Endothelial cell of umbilical vein (primary cell): ENCODE data around the gene LRRC8C. TPM values are rescaled to one million over a fixed set of nuclear protein-coding genes. Genes with fewer than 3 reads are reported as not detected.

Experiments used
- BruUV-seq: library from RNA; stranded (reverse); fragments of 400-500 nt; replicated peaks from 2 replicates; lab custom pipeline; 2021; lab: Mats Ljungman, UMichigan
- CTCF ChIA-PET: fragments of 300-600, 350-600 bp; sonication (Branson Sonifier 250); formaldehyde crosslinking; loops from one replicate; lab custom pipeline; 2021; ENCODE audit warnings: antibody characterized with exemption, inconsistent platforms; lab: Charles Lee
- POLR2A ChIA-PET: fragments of 300-600, 350-600 bp; sonication (Branson Sonifier 250); formaldehyde crosslinking; loops from one replicate; lab custom pipeline; 2021; ENCODE audit warnings: antibody characterized with exemption, inconsistent platforms; lab: Charles Lee
- DNase-seq: peaks from one replicate; pipeline ENCODE4 v3.0.0-alpha.2; 2011; ENCODE audit warnings: low read depth, low spot score
- FAIRE-seq: peaks from 2 replicates; lab custom pipeline; 2011; peaks lifted over from hg19 to GRCh38; lab: Jason Lieb, UNC
- H2AFZ ChIP-seq: 2 replicates; pipeline ENCODE4 v1.6.0; 2012; ENCODE audit warnings: low read depth, low read length, control low read depth, inconsistent platforms
- H3K27ac ChIP-seq: 2 replicates; pipeline ENCODE4 v1.5.1; 2011; ENCODE audit warnings: low read depth, mild to moderate bottlenecking, control low read depth, low read length, moderate library complexity; ENCODE audit not compliant: insufficient read depth
- H3K27me3 ChIP-seq, 2 experiments: 2 replicates each; pipeline versions ENCODE4 v1.6.0 to v1.6.1; 2011; ENCODE audit warnings: low read length in 2 of 2, mixed read lengths in 1 of 2; ENCODE audit not compliant: control insufficient read depth in 2 of 2, insufficient read depth in 2 of 2
- H3K36me3 ChIP-seq, 2 experiments: 2 replicates in 1 of 2; 3 replicates in 1 of 2; pipeline ENCODE4 v1.5.1; 2011; ENCODE audit warnings: low read length in 2 of 2, mild to moderate bottlenecking in 1 of 2, moderate library complexity in 1 of 2; ENCODE audit not compliant: control insufficient read depth in 2 of 2, insufficient read depth in 2 of 2; ENCODE audit errors: extremely low read depth in 1 of 2
- H3K4me1 ChIP-seq: 3 replicates; pipeline ENCODE4 v1.5.1; 2011; ENCODE audit warnings: mild to moderate bottlenecking, low read length; ENCODE audit not compliant: control insufficient read depth, insufficient read depth; ENCODE audit errors: extremely low read depth
- H3K4me2 ChIP-seq: 2 replicates; pipeline ENCODE4 v1.6.1; 2011; ENCODE audit warnings: low read length, control low read depth, mixed read lengths; ENCODE audit not compliant: insufficient read depth
- H3K4me3 ChIP-seq, 3 experiments: fragments of 200-600 bp in 1 of 3; sonication (generic), shearing (Covaris generic) in 1 of 3; replicated peaks in 1 of 3; 2 replicates each; pipeline ENCODE4 v1.5.1; 2011 to 2016; ENCODE audit warnings: control low read depth in 3 of 3, low read length in 3 of 3, mild to moderate bottlenecking in 2 of 3, inconsistent platforms in 1 of 3, low read depth in 1 of 3, moderate library complexity in 1 of 3; ENCODE audit not compliant: insufficient read depth in 1 of 3
- H3K79me2 ChIP-seq: 2 replicates; pipeline ENCODE4 v1.6.0; 2012; ENCODE audit warnings: low read length, inconsistent platforms; ENCODE audit not compliant: control insufficient read depth, insufficient read depth
- H3K9ac ChIP-seq: replicated peaks from 2 replicates; pipeline ENCODE3; 2011; ENCODE audit warnings: low read length, control low read depth; ENCODE audit not compliant: insufficient read depth; ENCODE audit errors: extremely low read depth
- H3K9me1 ChIP-seq: replicated peaks from 3 replicates; pipeline ENCODE4 v1.6.0; 2011; ENCODE audit warnings: mild to moderate bottlenecking, low read length; ENCODE audit not compliant: control insufficient read depth, insufficient read depth; ENCODE audit errors: extremely low read depth
- H3K9me3 ChIP-seq: replicated peaks from 2 replicates; pipeline ENCODE4 v1.5.1; 2012; ENCODE audit warnings: low read length, inconsistent platforms; ENCODE audit not compliant: control insufficient read depth, insufficient read depth
- H4K20me1 ChIP-seq: replicated peaks from 2 replicates; pipeline ENCODE3; 2011; ENCODE audit warnings: mild to moderate bottlenecking, low read length; ENCODE audit not compliant: control insufficient read depth, insufficient read depth; ENCODE audit errors: extremely low read depth
- EZH2 ChIP-seq: IDR thresholded peaks from 2 replicates; pipeline ENCODE4 v1.6.1; 2012; ENCODE audit warnings: borderline replicate concordance, low read depth, mild to moderate bottlenecking, moderate library complexity, low read length, inconsistent platforms; ENCODE audit not compliant: severe bottlenecking
- FOS ChIP-seq: IDR thresholded peaks from 2 replicates; pipeline ENCODE4 v1.6.1; 2011; ENCODE audit warnings: mild to moderate bottlenecking, low read length, moderate library complexity, borderline replicate concordance; ENCODE audit not compliant: insufficient read depth
- GATA2 ChIP-seq: IDR thresholded peaks from 2 replicates; pipeline ENCODE4 v1.7.0; 2011; ENCODE audit warnings: low read depth, mild to moderate bottlenecking, moderate library complexity, mixed read lengths, low read length; ENCODE audit not compliant: insufficient read length, insufficient read depth
- JUN ChIP-seq: IDR thresholded peaks from 2 replicates; pipeline ENCODE4 v1.6.1; 2011; ENCODE audit warnings: borderline replicate concordance, low read depth; ENCODE audit not compliant: insufficient read length, insufficient read depth
- MYC ChIP-seq: IDR thresholded peaks from one replicate; pipeline ENCODE4 v1.6.1; 2011; ENCODE audit warnings: mild to moderate bottlenecking, low read depth, low read length
- POLR2A ChIP-seq: IDR thresholded peaks from 2 replicates; pipeline ENCODE4 v1.6.1; 2012; ENCODE audit warnings: low read depth, mild to moderate bottlenecking, control low read depth, low read length
- POLR2AphosphoS5 ChIP-seq: IDR thresholded peaks from 2 replicates; pipeline ENCODE4 v1.6.1; 2012; ENCODE audit warnings: low read depth, mild to moderate bottlenecking, control low read depth, low read length, moderate library complexity; ENCODE audit not compliant: insufficient read depth
- dilution Hi-C: fragments of 300-500 bp; cut with MboI; formaldehyde crosslinking; loops from one replicate; pipeline ENCODE4 v1.15.0; 2019; ENCODE audit warnings: low sequenced_read_pairs; ENCODE audit not compliant: extremely low pct_ligation_motif_present
- intact Hi-C: fragments of 100-400 bp; cut with micrococcal nuclease; formaldehyde crosslinking; loops from one replicate; pipeline ENCODE4 v1.10.0; 2022
- polyA plus RNA-seq, 4 experiments: library from polyadenylated mRNA; depleted of rRNA in 3 of 4; stranded (reverse) in 3 of 4; unstranded in 1 of 4; fragments of >200 nt; gene quantifications; 2 replicates each; pipeline versions ENCODE4 v1.2.1 to v1.2.3, GENCODE V29; 2011 to 2012; ENCODE audit warnings: missing spikeins in 1 of 4
- total RNA-seq: library from RNA; stranded (reverse); gene quantifications from 2 replicates; pipeline ENCODE4 v1.2.3, GENCODE V29; 2021
- TF ChIP-seq, protein P1 (sequence below): IDR thresholded peaks from 2 replicates; pipeline ENCODE4 v1.6.1; 2011; ENCODE audit not compliant: insufficient read depth, insufficient read length
- TF ChIP-seq, protein P2 (sequence below), 2 donors: IDR thresholded peaks; 1 replicate in 1 of 2; 2 replicates in 1 of 2; pipeline ENCODE4 v1.5.1; 2011; ENCODE audit warnings: low read length in 2 of 2, mild to moderate bottlenecking in 2 of 2, moderate library complexity in 2 of 2, control low read depth in 1 of 2, inconsistent platforms in 1 of 2, low read depth in 1 of 2; ENCODE audit not compliant: insufficient read depth in 1 of 2; ENCODE audit errors: extremely low read depth in 1 of 2

Gene LRRC8C
- total and polyA plus RNA-seq, 2 donors (not counting 3 experiments of a cell fraction or from before 2014, with no cell fraction given), result 33.6 to 51.5 TPM

DNA sequence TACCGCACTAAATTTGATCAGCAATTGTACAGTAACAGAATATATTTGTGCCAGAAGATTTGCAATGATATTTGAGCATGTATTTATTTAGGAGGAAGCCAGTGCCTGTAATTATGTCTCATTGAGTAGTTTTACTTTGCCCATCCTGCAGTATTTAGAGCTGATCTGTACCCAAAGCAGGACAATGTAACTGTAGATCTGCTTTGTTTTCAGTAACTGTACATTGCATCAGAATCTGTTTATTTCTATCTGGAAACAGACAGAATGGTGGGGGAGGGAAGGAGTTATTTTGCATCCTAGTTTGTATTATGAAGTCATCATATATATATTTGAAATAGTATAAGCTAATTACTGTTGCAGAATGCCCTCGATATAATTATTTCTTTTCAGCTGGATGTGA is 36.2 kb upstream of the LRRC8C start:
- H3K4me3 ChIP-seq, result no peak overlapping the region
- intact Hi-C loops (no loop called here), dilution Hi-C loops (no loop called here)
- H3K27ac ChIP-seq, result no peak overlapping the region
- BruUV-seq, result no TSS peak
- no peak overlapping the region for H2AFZ ChIP-seq
- CTCF ChIA-PET, result interaction anchor here (2.6 to 8.1 kb wide), 5 partner anchors 12 to 166 kb away, joined by 7 to 111 read pairs (median 18); no protein-coding TSS in a partner anchor
- H4K20me1 ChIP-seq, result no peaks in the 10 kb centered on the region
- no peaks in the 10 kb centered on the region for H3K36me3 ChIP-seq
- H3K9me1 ChIP-seq, result no peaks in the 10 kb centered on the region
- DNase-seq (no peak), FAIRE-seq (no peak)
- H3K27me3 ChIP-seq, result no peaks in the 10 kb centered on the region
- H3K79me2 ChIP-seq, result no peaks in the 10 kb centered on the region
- no peak overlapping the region for H3K4me2 ChIP-seq
- POLR2A ChIA-PET, result no interaction called here
- peaks cover 4% of the 10 kb centered on the region for H3K4me1 ChIP-seq
- no peak overlapping the region for H3K9ac ChIP-seq
- no peak for TF ChIP-seq POLR2A
- TF ChIP-seq JUN, result no peak
- TF ChIP-seq, protein P1, sequence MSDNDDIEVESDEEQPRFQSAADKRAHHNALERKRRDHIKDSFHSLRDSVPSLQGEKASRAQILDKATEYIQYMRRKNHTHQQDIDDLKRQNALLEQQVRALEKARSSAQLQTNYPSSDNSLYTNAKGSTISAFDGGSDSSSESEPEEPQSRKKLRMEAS, result no peak
- TF ChIP-seq, protein P2, sequence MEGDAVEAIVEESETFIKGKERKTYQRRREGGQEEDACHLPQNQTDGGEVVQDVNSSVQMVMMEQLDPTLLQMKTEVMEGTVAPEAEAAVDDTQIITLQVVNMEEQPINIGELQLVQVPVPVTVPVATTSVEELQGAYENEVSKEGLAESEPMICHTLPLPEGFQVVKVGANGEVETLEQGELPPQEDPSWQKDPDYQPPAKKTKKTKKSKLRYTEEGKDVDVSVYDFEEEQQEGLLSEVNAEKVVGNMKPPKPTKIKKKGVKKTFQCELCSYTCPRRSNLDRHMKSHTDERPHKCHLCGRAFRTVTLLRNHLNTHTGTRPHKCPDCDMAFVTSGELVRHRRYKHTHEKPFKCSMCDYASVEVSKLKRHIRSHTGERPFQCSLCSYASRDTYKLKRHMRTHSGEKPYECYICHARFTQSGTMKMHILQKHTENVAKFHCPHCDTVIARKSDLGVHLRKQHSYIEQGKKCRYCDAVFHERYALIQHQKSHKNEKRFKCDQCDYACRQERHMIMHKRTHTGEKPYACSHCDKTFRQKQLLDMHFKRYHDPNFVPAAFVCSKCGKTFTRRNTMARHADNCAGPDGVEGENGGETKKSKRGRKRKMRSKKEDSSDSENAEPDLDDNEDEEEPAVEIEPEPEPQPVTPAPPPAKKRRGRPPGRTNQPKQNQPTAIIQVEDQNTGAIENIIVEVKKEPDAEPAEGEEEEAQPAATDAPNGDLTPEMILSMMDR (IDR thresholded peaks at IDR 0.05; ENCODE audit: extremely low read depth in 1 of 2, insufficient read depth in 1 of 2, low read depth in 1 of 2, low read length in 2 of 2), result no peak
- TF ChIP-seq POLR2AphosphoS5, result no peak
- TF ChIP-seq FOS, result no peak
- no peak for TF ChIP-seq GATA2
- TF ChIP-seq EZH2, result no peak
- TF ChIP-seq MYC, result no peak
- H3K9me3 ChIP-seq, result no peaks in the 10 kb centered on the region
